ENCODE measurements around the gene GPR42. TPM values are rescaled to one million over a fixed set of nuclear protein-coding genes. Genes with fewer than 3 reads are reported as not detected.

GPR42 gene
- not detected for total RNA-seq

GRCh38 chr19:35370722-35371121 lies at the start of gene GPR42:
GPR42 (plus strand) TSS chr19:35371068; CDS start chr19:35371360, 292 bp downstream.
- DNase-seq (ENCODE audit: low spot score in 2 of 2) (no peak), FAIRE-seq (no peak)

GRCh38 chr19:35321291-35321690 lies 49.6 kb upstream of the GPR42 start:
- FAIRE-seq = no peak
- no peak for DNase-seq (ENCODE audit: low spot score in 2 of 2)

GRCh38 chr19:35322014-35322413 lies 48.9 kb upstream of the GPR42 start:
- DNase-seq (ENCODE audit: low spot score in 2 of 2) = no peak
- no peak for FAIRE-seq

- DNase-seq (ENCODE audit: low spot score in 2 of 2) (no peak), FAIRE-seq (no peak)
Observed at GRCh38 chr19:35327642-35328041, 43.2 kb upstream of the GPR42 start.

GRCh38 chr19:35328851-35329285 lies 42.0 kb upstream of the GPR42 start, which contains the start of gene CD22:
CD22 (plus strand) TSS chr19:35329187; CDS start chr19:35332041, 2,854 bp downstream.
- no peak for FAIRE-seq
- no peak for DNase-seq (ENCODE audit: low spot score in 2 of 2)

- no peak for FAIRE-seq
- no peak for DNase-seq (ENCODE audit: low spot score in 2 of 2)
Observed at GRCh38 chr19:35329323-35329722, 41.5 kb upstream of the GPR42 start.

- no peak for DNase-seq (ENCODE audit: low spot score in 2 of 2)
- FAIRE-seq = no peak
Observed at GRCh38 chr19:35330475-35330874, 40.4 kb upstream of the GPR42 start.

GRCh38 chr19:35331551-35332214 lies 39.2 kb upstream of the GPR42 start:
- no peak for DNase-seq (ENCODE audit: low spot score in 2 of 2)
- no peak for FAIRE-seq

- FAIRE-seq (no peak), DNase-seq (ENCODE audit: low spot score in 2 of 2) (no peak)
Observed at GRCh38 chr19:35332817-35333216, 38.1 kb upstream of the GPR42 start.

GRCh38 chr19:35334144-35334753 lies 36.6 kb upstream of the GPR42 start:
- DNase-seq (ENCODE audit: low spot score in 2 of 2) (no peak), FAIRE-seq (no peak)

GRCh38 chr19:35336166-35336955 lies 34.5 kb upstream of the GPR42 start:
- DNase-seq (ENCODE audit: low spot score in 2 of 2) (no peak), FAIRE-seq (no peak)

GRCh38 chr19:35337097-35337983 lies 33.5 kb upstream of the GPR42 start:
- DNase-seq (ENCODE audit: low spot score in 2 of 2) (no peak), FAIRE-seq (no peak)

- DNase-seq (ENCODE audit: low spot score in 2 of 2) (no peak), FAIRE-seq (no peak)
Observed at GRCh38 chr19:35337984-35338296, 32.9 kb upstream of the GPR42 start.

- FAIRE-seq = no peak
- DNase-seq (ENCODE audit: low spot score in 2 of 2) = no peak
Observed at GRCh38 chr19:35340431-35340830, 30.4 kb upstream of the GPR42 start.

GRCh38 chr19:35341006-35341405 lies 29.9 kb upstream of the GPR42 start:
- FAIRE-seq = no peak
- no peak for DNase-seq (ENCODE audit: low spot score in 2 of 2)

- no peak for DNase-seq (ENCODE audit: low spot score in 2 of 2)
- no peak for FAIRE-seq
Observed at GRCh38 chr19:35341565-35342225, 29.2 kb upstream of the GPR42 start.

- FAIRE-seq = no peak
- DNase-seq (ENCODE audit: low spot score in 2 of 2) = no peak
Observed at GRCh38 chr19:35342430-35342829, 28.4 kb upstream of the GPR42 start.

- DNase-seq (ENCODE audit: low spot score in 2 of 2) = no peak
- FAIRE-seq = no peak
Observed at GRCh38 chr19:35344511-35345031, 26.3 kb upstream of the GPR42 start.

- FAIRE-seq = no peak
- DNase-seq (ENCODE audit: low spot score in 2 of 2) = no peak
Observed at GRCh38 chr19:35345671-35346111, 25.2 kb upstream of the GPR42 start.

Data from frontal cortex (tissue), 4 donors.